Measurements from ENCODE around the gene EDAR.

DNA sequence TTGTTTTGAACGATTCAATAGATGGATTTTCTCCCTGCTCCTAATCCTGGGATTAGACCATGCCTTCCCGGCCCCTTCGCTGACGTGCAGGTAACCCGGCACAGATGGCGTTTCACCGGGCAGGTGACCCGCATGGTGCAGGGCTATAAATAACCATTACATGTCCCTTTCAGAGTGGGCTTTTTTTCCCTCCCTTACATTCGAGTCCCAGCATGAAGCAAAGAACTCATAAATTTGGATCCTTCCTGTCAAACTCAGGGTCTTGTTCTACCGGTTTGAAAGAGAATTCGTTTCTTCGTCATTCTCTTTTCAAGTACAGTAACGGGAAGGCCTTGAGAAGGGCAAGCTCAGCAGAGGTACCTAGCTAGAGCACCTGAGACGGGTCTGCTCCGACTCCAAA is 46.1 kb downstream of the EDAR start:
- TF ChIP-seq, protein P1, sequence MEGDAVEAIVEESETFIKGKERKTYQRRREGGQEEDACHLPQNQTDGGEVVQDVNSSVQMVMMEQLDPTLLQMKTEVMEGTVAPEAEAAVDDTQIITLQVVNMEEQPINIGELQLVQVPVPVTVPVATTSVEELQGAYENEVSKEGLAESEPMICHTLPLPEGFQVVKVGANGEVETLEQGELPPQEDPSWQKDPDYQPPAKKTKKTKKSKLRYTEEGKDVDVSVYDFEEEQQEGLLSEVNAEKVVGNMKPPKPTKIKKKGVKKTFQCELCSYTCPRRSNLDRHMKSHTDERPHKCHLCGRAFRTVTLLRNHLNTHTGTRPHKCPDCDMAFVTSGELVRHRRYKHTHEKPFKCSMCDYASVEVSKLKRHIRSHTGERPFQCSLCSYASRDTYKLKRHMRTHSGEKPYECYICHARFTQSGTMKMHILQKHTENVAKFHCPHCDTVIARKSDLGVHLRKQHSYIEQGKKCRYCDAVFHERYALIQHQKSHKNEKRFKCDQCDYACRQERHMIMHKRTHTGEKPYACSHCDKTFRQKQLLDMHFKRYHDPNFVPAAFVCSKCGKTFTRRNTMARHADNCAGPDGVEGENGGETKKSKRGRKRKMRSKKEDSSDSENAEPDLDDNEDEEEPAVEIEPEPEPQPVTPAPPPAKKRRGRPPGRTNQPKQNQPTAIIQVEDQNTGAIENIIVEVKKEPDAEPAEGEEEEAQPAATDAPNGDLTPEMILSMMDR (IDR thresholded peaks at IDR 0.05 in 4 of 5, conservative IDR thresholded peaks at IDR 0.05 in 1 of 5): no peak
- TF ChIP-seq POLR2A (IDR thresholded peaks at IDR 0.05): no peak

Data from gastrocnemius medialis (tissue), 4 donors.